ENCODE measurements around the gene SNTB2. TPM values are rescaled to one million over a fixed set of nuclear protein-coding genes. Genes with fewer than 3 reads are reported as not detected.

The SNTB2 gene
- total and polyA plus RNA-seq, 2 of the 13 experiments (the other 11 are each of a cell fraction or from before 2014, with no cell fraction given) = 11.5 to 19.2 TPM

DNA sequence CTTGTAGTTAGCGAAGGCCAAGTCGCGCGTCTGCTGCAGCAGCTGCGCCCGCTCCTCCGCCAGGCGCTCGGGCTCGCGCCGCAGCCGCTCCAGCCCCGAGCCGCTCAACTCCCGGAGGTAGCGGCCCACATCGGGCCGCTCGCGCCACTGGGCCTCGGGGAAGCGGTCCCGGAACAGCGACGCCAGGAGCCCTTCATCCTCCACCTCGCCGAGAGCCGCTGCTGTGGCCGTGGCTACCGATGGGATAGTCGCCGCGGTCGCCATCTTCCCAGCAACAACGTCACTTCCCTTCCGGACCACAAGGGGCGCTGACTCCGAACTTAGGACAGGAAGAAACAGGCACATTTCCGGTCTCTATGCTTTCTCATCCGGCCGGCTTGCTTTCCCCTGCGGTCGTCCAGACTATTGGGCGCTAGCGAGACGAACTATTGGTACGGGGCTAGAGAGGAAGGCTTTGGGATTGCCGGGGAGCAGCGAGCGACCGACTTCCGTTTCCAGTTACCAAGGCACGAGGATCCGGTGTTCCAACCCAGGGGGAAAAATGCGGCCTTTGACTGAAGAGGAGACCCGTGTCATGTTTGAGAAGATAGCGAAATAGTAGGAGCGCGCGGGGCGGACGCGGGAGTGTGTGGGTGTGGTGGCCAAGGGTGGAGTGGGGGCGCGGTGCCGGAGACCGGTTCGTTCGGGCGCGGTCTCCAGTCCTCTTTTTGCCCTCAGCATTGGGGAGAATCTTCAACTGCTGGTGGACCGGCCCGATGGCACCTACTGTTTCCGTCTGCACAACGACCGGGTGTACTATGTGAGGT, 152.5 kb downstream of the SNTB2 start, which contains the start of the genes COG8 and NIP7 (continued):
- TF ChIP-seq, protein P1, sequence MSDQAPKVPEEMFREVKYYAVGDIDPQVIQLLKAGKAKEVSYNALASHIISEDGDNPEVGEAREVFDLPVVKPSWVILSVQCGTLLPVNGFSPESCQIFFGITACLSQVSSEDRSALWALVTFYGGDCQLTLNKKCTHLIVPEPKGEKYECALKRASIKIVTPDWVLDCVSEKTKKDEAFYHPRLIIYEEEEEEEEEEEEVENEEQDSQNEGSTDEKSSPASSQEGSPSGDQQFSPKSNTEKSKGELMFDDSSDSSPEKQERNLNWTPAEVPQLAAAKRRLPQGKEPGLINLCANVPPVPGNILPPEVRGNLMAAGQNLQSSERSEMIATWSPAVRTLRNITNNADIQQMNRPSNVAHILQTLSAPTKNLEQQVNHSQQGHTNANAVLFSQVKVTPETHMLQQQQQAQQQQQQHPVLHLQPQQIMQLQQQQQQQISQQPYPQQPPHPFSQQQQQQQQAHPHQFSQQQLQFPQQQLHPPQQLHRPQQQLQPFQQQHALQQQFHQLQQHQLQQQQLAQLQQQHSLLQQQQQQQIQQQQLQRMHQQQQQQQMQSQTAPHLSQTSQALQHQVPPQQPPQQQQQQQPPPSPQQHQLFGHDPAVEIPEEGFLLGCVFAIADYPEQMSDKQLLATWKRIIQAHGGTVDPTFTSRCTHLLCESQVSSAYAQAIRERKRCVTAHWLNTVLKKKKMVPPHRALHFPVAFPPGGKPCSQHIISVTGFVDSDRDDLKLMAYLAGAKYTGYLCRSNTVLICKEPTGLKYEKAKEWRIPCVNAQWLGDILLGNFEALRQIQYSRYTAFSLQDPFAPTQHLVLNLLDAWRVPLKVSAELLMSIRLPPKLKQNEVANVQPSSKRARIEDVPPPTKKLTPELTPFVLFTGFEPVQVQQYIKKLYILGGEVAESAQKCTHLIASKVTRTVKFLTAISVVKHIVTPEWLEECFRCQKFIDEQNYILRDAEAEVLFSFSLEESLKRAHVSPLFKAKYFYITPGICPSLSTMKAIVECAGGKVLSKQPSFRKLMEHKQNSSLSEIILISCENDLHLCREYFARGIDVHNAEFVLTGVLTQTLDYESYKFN (CRISPR knock-in tag; conservative IDR thresholded peaks at IDR 0.05) = peak; percentile 58; the same call in 1 of the 2 replicates
- no peak for TF ChIP-seq ZEB1 (IDR thresholded peaks at IDR 0.05; ENCODE audit: insufficient replicate concordance, low read depth)
- TF ChIP-seq ZNF382 (CRISPR knock-in tag; IDR thresholded peaks at IDR 0.05; ENCODE audit: borderline replicate concordance) = no peak
- TF ChIP-seq ZNF607 (CRISPR knock-in tag; IDR thresholded peaks at IDR 0.05; ENCODE audit: borderline replicate concordance) = peak; percentile 90
- TF ChIP-seq, protein P2, sequence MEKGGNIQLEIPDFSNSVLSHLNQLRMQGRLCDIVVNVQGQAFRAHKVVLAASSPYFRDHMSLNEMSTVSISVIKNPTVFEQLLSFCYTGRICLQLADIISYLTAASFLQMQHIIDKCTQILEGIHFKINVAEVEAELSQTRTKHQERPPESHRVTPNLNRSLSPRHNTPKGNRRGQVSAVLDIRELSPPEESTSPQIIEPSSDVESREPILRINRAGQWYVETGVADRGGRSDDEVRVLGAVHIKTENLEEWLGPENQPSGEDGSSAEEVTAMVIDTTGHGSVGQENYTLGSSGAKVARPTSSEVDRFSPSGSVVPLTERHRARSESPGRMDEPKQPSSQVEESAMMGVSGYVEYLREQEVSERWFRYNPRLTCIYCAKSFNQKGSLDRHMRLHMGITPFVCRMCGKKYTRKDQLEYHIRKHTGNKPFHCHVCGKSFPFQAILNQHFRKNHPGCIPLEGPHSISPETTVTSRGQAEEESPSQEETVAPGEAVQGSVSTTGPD (CRISPR knock-in tag; IDR thresholded peaks at IDR 0.05) = no peak; the same call in 1 of the 2 replicates
- TF ChIP-seq, protein P3, sequence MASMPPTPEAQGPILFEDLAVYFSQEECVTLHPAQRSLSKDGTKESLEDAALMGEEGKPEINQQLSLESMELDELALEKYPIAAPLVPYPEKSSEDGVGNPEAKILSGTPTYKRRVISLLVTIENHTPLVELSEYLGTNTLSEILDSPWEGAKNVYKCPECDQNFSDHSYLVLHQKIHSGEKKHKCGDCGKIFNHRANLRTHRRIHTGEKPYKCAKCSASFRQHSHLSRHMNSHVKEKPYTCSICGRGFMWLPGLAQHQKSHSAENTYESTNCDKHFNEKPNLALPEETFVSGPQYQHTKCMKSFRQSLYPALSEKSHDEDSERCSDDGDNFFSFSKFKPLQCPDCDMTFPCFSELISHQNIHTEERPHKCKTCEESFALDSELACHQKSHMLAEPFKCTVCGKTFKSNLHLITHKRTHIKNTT (CRISPR knock-in tag; IDR thresholded peaks at IDR 0.05) = no peak
- peak; percentile 82; the same call in 1 of the 2 replicates for TF ChIP-seq MYNN (CRISPR knock-in tag; IDR thresholded peaks at IDR 0.05; ENCODE audit: low read depth)
- peak; percentile 66; the same call in 1 of the 2 replicates for TF ChIP-seq ZNF558 (CRISPR knock-in tag; IDR thresholded peaks at IDR 0.05; ENCODE audit: borderline replicate concordance)
- TF ChIP-seq SOX6 (IDR thresholded peaks at IDR 0.05) = no peak
- peak; percentile 83 for TF ChIP-seq SOX6 (CRISPR knock-in tag; IDR thresholded peaks at IDR 0.05)
- TF ChIP-seq KDM1A (CRISPR knock-in tag; IDR thresholded peaks at IDR 0.05) = no peak
- TF ChIP-seq HNRNPK (IDR thresholded peaks at IDR 0.05; ENCODE audit: low read depth, low read length, poor library complexity, severe bottlenecking) = no peak
- TF ChIP-seq NR2F6 (IDR thresholded peaks at IDR 0.05) = 0 out of 2 replicates have a peak, but pooled peaks have one; percentile 39
- TF ChIP-seq NR2F6 (CRISPR knock-in tag; IDR thresholded peaks at IDR 0.05) = no peak; the same call in 1 of the 2 replicates
- TF ChIP-seq ZNF652 (CRISPR knock-in tag; IDR thresholded peaks at IDR 0.05; ENCODE audit: borderline replicate concordance, low read depth) = peak; percentile 23
- TF ChIP-seq KLF12 (CRISPR knock-in tag; IDR thresholded peaks at IDR 0.05; ENCODE audit: borderline replicate concordance) = 0 out of 2 replicates have a peak, but pooled peaks have one; percentile 63
- TF ChIP-seq CHD2 (IDR thresholded peaks at IDR 0.05; ENCODE audit: low read depth, low read length) = no peak
- TF ChIP-seq ZFX (CRISPR knock-in tag; IDR thresholded peaks at IDR 0.05; ENCODE audit: low read depth) = peak; percentile 85
- peak; percentile 64 for TF ChIP-seq MTF1 (CRISPR knock-in tag; IDR thresholded peaks at IDR 0.05)
- TF ChIP-seq ZNF143 (CRISPR knock-in tag; IDR thresholded peaks at IDR 0.05) = peak; percentile 80
- TF ChIP-seq ONECUT2 (CRISPR knock-in tag; IDR thresholded peaks at IDR 0.05) = peak; percentile 25; the same call in 1 of the 2 replicates
- TF ChIP-seq NPAS2 (CRISPR knock-in tag; IDR thresholded peaks at IDR 0.05; ENCODE audit: borderline replicate concordance) = no peak
- TF ChIP-seq ZNF549 (CRISPR knock-in tag; IDR thresholded peaks at IDR 0.05) = peak; percentile 88; the same call in 1 of the 2 replicates
- no peak; the same call in 1 of the 2 replicates for TF ChIP-seq KLF13 (CRISPR knock-in tag; IDR thresholded peaks at IDR 0.05)
- no peak for TF ChIP-seq HNRNPUL1 (IDR thresholded peaks at IDR 0.05; ENCODE audit: low read depth, low read length)
- TF ChIP-seq NFYC (CRISPR knock-in tag; IDR thresholded peaks at IDR 0.05) = peak; percentile 48; the same call in 1 of the 2 replicates
